IPS-18a (cell line): ENCODE data around the gene DRC7.
"Not testable (repeated sequence)": the region's sequence is repeated elsewhere in the genome, so short reads cannot be mapped to it uniquely, and the experiment has no call there.

Source experiments
- H3K27ac ChIP-seq: one replicate; pipeline ENCODE4 v1.5.1; 2013; ENCODE audit warnings: low read length
- H3K27me3 ChIP-seq: one replicate; pipeline ENCODE4 v1.6.1; 2013; ENCODE audit warnings: mild to moderate bottlenecking, low read length; ENCODE audit not compliant: control insufficient read depth, insufficient read depth
- H3K36me3 ChIP-seq: one replicate; pipeline ENCODE4 v1.6.1; 2013; ENCODE audit warnings: low read depth, low read length; ENCODE audit not compliant: control insufficient read depth
- H3K4me1 ChIP-seq: one replicate; pipeline ENCODE4 v1.6.1; 2013; ENCODE audit warnings: low read depth, low read length; ENCODE audit not compliant: control insufficient read depth
- H3K4me3 ChIP-seq: one replicate; pipeline ENCODE4 v1.5.1; 2013; ENCODE audit warnings: low read length
- H3K9ac ChIP-seq: one replicate; pipeline ENCODE4 v1.6.1; 2013; ENCODE audit warnings: mild to moderate bottlenecking, low read length, moderate library complexity
- H3K9me3 ChIP-seq: one replicate; pipeline ENCODE4 v1.6.1; 2013; ENCODE audit warnings: low read depth, low read length; ENCODE audit not compliant: control insufficient read depth

Gene DRC7

DNA sequence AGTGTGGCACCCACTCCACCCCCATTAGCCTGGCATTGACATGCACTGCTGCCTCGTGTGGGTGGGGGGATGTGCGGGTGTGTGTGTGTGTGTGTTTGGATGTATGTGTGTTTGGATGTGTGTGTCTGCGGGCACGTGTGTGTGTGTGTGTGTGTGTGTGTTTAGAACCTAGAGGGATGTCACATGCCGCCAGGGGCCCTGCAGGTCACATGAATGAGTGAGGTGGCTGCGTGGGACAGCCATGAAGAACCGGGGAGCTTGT lies 50.0 kb downstream of the DRC7 start:
- H3K4me1 ChIP-seq: no peaks in the 10 kb centered on the region
- H3K36me3 ChIP-seq: peaks cover 4% of the 10 kb centered on the region
- no peaks in the 10 kb centered on the region for H3K27me3 ChIP-seq
- H3K27ac ChIP-seq: no peak overlapping the region
- H3K9ac ChIP-seq: no peak overlapping the region
- H3K4me3 ChIP-seq: no peak overlapping the region
- no peaks in the 10 kb centered on the region for H3K9me3 ChIP-seq

GRCh38 chr16:57745768-57746167 lies 51.2 kb downstream of the DRC7 start:
- Histone ChIP-seq H3K36me3 (peaks cover 4% of the 10 kb centered on the region), H3K4me3 (no peak overlapping the region), H3K4me1 (no peaks in the 10 kb centered on the region), H3K27me3 (no peaks in the 10 kb centered on the region), H3K9me3 (no peaks in the 10 kb centered on the region), H3K9ac (no peak overlapping the region), H3K27ac (no peak overlapping the region)

DNA sequence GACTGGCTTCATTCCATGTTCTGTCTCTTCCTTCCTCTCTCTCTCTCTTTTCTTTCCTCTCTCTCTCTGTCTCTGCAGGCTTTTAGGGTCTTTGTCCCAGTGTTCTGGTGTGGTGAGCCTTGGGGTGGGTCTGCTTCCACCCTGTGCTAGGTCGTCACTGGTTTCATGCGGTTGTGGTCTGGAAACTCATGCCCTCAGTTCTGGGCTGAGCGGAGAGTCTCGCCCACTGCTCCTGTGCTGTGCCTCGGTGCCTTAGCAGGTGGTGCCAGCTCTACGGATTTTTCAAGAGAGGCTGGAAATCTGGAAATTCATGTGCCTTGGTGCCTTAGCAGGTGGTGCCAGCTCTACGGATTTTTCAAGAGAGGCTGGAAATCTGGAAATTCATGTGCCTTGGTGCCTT lies 51.7 kb downstream of the DRC7 start:
- not testable (repeated sequence) for H3K36me3 ChIP-seq, H3K4me1 ChIP-seq, H3K4me3 ChIP-seq, H3K27me3 ChIP-seq, H3K9me3 ChIP-seq, H3K27ac ChIP-seq, H3K9ac ChIP-seq

DNA sequence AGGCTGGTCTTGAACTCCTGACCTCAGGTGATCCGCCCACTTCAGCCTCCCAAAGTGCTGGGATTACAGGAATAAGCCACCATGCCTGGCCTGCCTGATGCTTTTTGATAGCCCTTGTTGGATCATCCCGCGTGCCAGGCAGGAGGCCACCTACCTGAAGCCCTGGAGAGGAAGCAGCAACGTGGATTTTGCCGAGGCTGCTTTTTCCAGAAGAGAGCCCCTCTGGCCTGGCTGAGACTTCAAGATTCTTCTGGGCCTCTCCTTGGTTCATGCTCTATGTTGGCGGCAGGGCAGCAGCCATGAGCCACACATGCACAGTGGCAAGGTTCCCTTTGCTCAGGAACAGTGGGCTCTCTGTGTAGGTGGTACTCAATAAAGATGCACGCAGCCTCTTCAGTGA lies 52.5 kb downstream of the DRC7 start:
- H3K9ac ChIP-seq: no peak overlapping the region
- no peaks in the 10 kb centered on the region for H3K9me3 ChIP-seq
- H3K4me3 ChIP-seq: no peak overlapping the region
- H3K36me3 ChIP-seq: peaks cover 15% of the 10 kb centered on the region
- H3K27me3 ChIP-seq: no peaks in the 10 kb centered on the region
- H3K4me1 ChIP-seq: no peaks in the 10 kb centered on the region
- H3K27ac ChIP-seq: no peak overlapping the region

DNA sequence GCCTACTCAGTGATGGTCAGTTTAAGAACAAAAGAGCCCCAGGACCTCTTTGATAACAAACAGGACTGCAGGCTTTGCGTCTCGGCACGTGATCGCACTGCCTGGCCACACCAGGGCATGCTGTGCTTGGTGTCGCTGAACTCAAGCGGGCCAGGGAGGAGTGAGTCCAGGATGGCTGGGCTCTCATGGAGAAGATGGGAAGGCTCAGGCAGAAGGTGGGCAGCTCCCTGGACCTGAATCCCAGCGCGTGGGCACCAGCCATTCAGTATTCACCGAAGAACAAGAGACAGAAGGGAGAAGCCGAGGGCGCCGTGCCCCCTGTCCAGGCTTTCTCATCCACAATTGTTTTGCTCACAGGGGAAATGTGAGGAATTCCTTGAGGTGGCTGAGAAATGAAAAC lies 52.9 kb downstream of the DRC7 start:
- Histone ChIP-seq H3K4me1 (no peaks in the 10 kb centered on the region), H3K4me3 (no peak overlapping the region), H3K27ac (no peak overlapping the region), H3K9me3 (no peaks in the 10 kb centered on the region), H3K9ac (no peak overlapping the region), H3K36me3 (peaks cover 11% of the 10 kb centered on the region), H3K27me3 (no peaks in the 10 kb centered on the region)

DNA sequence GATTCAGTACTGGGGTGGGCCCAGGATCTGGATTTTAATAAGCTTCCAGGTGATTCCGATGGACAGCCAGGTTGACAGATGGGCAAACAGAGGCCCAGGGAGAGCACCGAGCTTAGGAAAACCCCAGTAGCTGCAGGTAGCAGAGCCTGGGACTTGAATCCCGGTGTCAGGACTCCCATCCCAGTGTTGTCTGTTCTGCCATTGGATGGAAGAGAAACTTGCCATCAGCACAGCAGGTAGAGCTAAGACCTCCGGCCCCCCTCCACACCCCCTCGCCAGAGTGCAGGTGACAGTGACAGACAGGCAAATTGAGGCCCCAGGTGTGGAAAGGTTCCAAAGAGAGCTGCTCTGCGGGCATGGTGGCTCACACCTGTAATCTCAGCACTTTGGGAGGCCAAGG lies 53.4 kb downstream of the DRC7 start:
- Histone ChIP-seq H3K36me3 (peaks cover 11% of the 10 kb centered on the region), H3K4me3 (no peak overlapping the region), H3K4me1 (no peaks in the 10 kb centered on the region), H3K27me3 (no peaks in the 10 kb centered on the region), H3K9ac (no peak overlapping the region), H3K9me3 (no peaks in the 10 kb centered on the region), H3K27ac (no peak overlapping the region)

DNA sequence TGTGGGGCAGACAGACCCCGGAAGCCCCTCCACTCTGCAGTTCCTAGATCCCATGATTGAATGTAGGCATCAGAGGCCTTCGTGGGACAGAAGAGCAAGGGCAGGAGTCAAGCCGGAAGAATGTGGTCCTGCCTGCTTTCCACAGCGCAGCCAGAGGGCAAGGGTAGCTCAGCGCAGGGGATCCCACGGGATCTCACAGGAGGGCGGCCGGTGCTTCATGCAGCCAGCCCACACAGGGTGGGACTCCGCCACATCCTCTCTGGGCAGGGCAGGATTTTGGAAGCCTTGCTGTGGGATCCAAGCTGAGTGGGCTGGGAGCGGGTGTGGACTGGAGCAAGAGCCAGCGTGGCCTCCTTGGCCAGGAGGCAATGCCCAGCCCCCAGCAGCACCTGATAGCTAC lies 54.0 kb downstream of the DRC7 start:
- H3K9ac ChIP-seq: no peak overlapping the region
- peaks cover 11% of the 10 kb centered on the region for H3K36me3 ChIP-seq
- no peaks in the 10 kb centered on the region for H3K9me3 ChIP-seq
- H3K27me3 ChIP-seq: no peaks in the 10 kb centered on the region
- H3K27ac ChIP-seq: no peak overlapping the region
- no peak overlapping the region for H3K4me3 ChIP-seq
- no peaks in the 10 kb centered on the region for H3K4me1 ChIP-seq

DNA sequence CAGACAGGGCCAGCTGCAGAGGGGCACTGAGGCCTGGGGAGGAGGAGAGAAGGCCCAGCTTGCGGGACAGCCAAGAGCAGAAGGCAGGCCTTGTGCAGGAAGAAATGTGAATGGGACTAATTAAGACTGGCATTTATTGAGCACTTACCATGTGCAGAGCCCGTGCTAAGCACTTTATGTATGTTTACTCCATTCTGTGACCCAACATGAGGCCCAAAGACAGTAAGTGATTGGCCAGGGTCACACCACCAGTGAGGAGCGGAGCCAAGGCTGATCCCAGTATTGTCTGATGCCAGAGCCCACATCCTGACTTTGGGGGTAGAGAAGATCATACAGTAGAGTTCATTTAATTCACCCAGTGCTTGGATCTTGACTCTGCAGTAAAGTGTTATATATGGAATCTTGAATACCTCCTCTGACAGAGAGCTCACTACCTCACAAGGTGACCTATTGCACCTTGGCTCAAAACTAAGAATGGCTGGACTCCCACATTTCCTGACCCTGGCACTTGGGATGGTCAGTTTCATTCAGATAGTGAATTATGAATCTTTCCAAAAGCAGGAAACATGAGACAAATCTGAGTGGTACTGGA lies 54.6 kb downstream of the DRC7 start:
- H3K9me3 ChIP-seq: no peaks in the 10 kb centered on the region
- no peaks in the 10 kb centered on the region for H3K4me1 ChIP-seq
- no peak overlapping the region for H3K4me3 ChIP-seq
- H3K9ac ChIP-seq: no peak overlapping the region
- H3K27me3 ChIP-seq: no peaks in the 10 kb centered on the region
- H3K36me3 ChIP-seq: peaks cover 11% of the 10 kb centered on the region
- no peak overlapping the region for H3K27ac ChIP-seq

- Histone ChIP-seq H3K27me3 (no peaks in the 10 kb centered on the region), H3K27ac (no peak overlapping the region), H3K4me1 (no peaks in the 10 kb centered on the region), H3K36me3 (peaks cover 11% of the 10 kb centered on the region), H3K9me3 (no peaks in the 10 kb centered on the region), H3K4me3 (no peak overlapping the region), H3K9ac (no peak overlapping the region)
Observed at GRCh38 chr16:57749856-57750452, 55.3 kb downstream of the DRC7 start.

DNA sequence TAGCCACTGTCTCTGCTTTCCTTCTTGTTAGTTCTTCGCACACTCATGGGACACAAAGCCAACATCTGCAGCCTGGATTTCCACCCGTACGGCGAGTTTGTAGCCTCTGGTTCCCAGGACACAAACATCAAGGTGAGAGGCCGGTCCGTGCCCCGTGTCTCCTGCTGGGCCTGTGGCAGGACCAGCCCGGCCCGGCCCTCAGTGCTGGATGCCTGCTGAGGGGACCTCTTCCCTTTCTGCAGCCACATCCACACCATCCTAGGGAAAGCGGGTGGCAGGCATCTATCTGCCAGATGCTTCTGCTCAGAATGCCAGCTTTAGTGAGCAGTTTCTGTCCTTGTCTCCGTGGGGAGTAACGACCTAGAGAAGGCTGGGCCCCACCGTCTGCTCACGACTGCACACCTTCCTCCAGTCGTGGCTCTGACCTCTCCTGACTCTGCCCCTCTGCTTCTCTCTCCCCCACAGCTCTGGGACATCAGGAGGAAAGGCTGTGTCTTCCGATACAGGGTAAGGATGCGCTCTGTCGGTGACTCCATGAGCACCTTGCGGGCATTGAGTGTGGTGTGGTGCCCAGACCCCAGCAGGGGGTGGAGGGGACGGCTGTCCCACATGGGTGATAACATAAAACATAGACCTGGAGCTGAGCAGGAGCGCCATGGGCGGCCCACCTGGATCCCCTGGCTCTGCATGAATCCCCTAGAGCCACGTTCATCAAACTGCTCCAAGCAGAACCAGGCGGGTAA lies 56.4 kb downstream of the DRC7 start:
- Histone ChIP-seq H3K4me3 (no peak overlapping the region), H3K9me3 (no peaks in the 10 kb centered on the region), H3K27me3 (no peaks in the 10 kb centered on the region), H3K9ac (no peak overlapping the region), H3K4me1 (no peaks in the 10 kb centered on the region), H3K27ac (no peak overlapping the region), H3K36me3 (peaks cover 19% of the 10 kb centered on the region)

GRCh38 chr16:57751539-57752202 lies 57.1 kb downstream of the DRC7 start:
- H3K27ac ChIP-seq: no peak overlapping the region
- H3K4me1 ChIP-seq: no peaks in the 10 kb centered on the region
- H3K9me3 ChIP-seq: no peaks in the 10 kb centered on the region
- H3K27me3 ChIP-seq: no peaks in the 10 kb centered on the region
- H3K36me3 ChIP-seq: peaks cover 23% of the 10 kb centered on the region
- H3K4me3 ChIP-seq: no peak overlapping the region
- no peak overlapping the region for H3K9ac ChIP-seq

DNA sequence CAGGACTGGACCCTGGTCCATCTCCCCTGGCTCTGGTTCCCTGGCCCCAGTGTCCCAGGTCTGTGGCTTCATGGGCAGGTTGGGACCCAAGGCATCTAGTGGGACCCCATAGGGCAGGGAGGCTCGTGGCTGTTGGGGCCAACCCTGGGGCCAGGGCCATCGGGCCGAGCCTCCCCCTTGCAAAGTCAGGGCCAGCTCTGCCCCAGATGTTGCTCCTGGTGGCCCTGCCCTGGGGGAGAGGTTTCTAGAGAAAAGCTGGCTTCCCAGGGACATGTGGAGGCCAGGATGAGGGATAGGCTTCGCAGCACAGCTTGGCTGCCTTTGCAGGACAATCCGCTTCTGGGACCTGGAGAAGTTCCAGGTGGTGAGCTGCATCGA lies 57.6 kb downstream of the DRC7 start:
- Histone ChIP-seq H3K27me3 (no peaks in the 10 kb centered on the region), H3K9me3 (no peaks in the 10 kb centered on the region), H3K9ac (no peak overlapping the region), H3K4me1 (no peaks in the 10 kb centered on the region), H3K36me3 (peaks cover 23% of the 10 kb centered on the region), H3K27ac (no peak overlapping the region), H3K4me3 (no peak overlapping the region)
